Measurements from ENCODE around the gene MRPL4.

GRCh38 chr19:10206226-10206885, 45.7 kb upstream of the MRPL4 start:
- no peak for TF ChIP-seq POLR2AphosphoS5 (IDR thresholded peaks at IDR 0.05; ENCODE audit: borderline replicate concordance, low read depth, low read length)
- TF ChIP-seq EZH2 (IDR thresholded peaks at IDR 0.05), result no peak
